HG03575 (cell line): ENCODE results near the gene SLC2A11.

Experiments used
- ATAC-seq: cut with Tn5 transposase; IDR thresholded peaks from one replicate; pipeline ENCODE4 v1.9.1; 2021; ENCODE audit not compliant: unreplicated experiment, insufficient number of reproducible peaks, low FRiP score; ENCODE audit errors: extremely low read depth

Gene SLC2A11

GRCh38 chr22:23922921-23923320, 65.2 kb downstream of the SLC2A11 start:
- ATAC-seq = no peak

- no peak for ATAC-seq
Measured at GRCh38 chr22:23925020-23925606, 67.4 kb downstream of the SLC2A11 start.

GRCh38 chr22:23926561-23926960, 68.9 kb downstream of the SLC2A11 start:
- no peak for ATAC-seq
